ENCODE data around the gene MORN5.

The MORN5 gene

GRCh38 chr9:122144836-122145591, 14.7 kb upstream of the MORN5 start:
- DNase-seq = no peak

GRCh38 chr9:122145592-122145863, 14.2 kb upstream of the MORN5 start:
- DNase-seq = no peak

GRCh38 chr9:122151267-122151828, 8.4 kb upstream of the MORN5 start:
- no peak for DNase-seq

GRCh38 chr9:122155796-122156195, 3.9 kb upstream of the MORN5 start:
- DNase-seq = no peak

GRCh38 chr9:122158202-122158601, 1.5 kb upstream of the MORN5 start:
- DNase-seq = no peak

GRCh38 chr9:122159925-122160246, 178 bp downstream of the MORN5 start:
- no peak for DNase-seq

GRCh38 chr9:122162415-122162814, 2.7 kb downstream of the MORN5 start:
- no peak for DNase-seq

GRCh38 chr9:122164286-122164685, 4.6 kb downstream of the MORN5 start:
- no peak for DNase-seq

- no peak for DNase-seq
Measured at GRCh38 chr9:122168356-122168755, 8.6 kb downstream of the MORN5 start.

GRCh38 chr9:122172131-122172530, 12.4 kb downstream of the MORN5 start:
- no peak for DNase-seq

GRCh38 chr9:122173670-122174069, 14.0 kb downstream of the MORN5 start:
- DNase-seq = no peak

GRCh38 chr9:122176916-122177315, 17.2 kb downstream of the MORN5 start:
- DNase-seq = no peak

- DNase-seq = no peak
Measured at GRCh38 chr9:122179054-122179689, 19.5 kb downstream of the MORN5 start.

GRCh38 chr9:122179690-122180074, 20.0 kb downstream of the MORN5 start:
- no peak for DNase-seq

- no peak for DNase-seq
Measured at GRCh38 chr9:122180633-122181032, 20.9 kb downstream of the MORN5 start.

- no peak for DNase-seq
Measured at GRCh38 chr9:122183501-122183900, 23.8 kb downstream of the MORN5 start.

GRCh38 chr9:122184551-122184950, 24.8 kb downstream of the MORN5 start:
- DNase-seq = no peak

- DNase-seq = no peak
Measured at GRCh38 chr9:122186301-122186700, 26.6 kb downstream of the MORN5 start.

- DNase-seq = no peak
Measured at GRCh38 chr9:122186777-122187470, 27.2 kb downstream of the MORN5 start.

- no peak for DNase-seq
Measured at GRCh38 chr9:122188369-122188768, 28.7 kb downstream of the MORN5 start.

GRCh38 chr9:122190597-122191381, 31.1 kb downstream of the MORN5 start:
- DNase-seq = no peak

- no peak for DNase-seq
Measured at GRCh38 chr9:122191584-122191983, 31.9 kb downstream of the MORN5 start.

- no peak for DNase-seq
Measured at GRCh38 chr9:122192261-122192875, 32.7 kb downstream of the MORN5 start.
